Measurements from ENCODE around the gene AFF3. TPM values are rescaled to one million over a fixed set of nuclear protein-coding genes. Genes with fewer than 3 reads are reported as not detected.

The AFF3 gene
- total and polyA plus RNA-seq, 2 of the 13 experiments (the other 11 are each of a cell fraction or from before 2014, with no cell fraction given), result not detected

DNA sequence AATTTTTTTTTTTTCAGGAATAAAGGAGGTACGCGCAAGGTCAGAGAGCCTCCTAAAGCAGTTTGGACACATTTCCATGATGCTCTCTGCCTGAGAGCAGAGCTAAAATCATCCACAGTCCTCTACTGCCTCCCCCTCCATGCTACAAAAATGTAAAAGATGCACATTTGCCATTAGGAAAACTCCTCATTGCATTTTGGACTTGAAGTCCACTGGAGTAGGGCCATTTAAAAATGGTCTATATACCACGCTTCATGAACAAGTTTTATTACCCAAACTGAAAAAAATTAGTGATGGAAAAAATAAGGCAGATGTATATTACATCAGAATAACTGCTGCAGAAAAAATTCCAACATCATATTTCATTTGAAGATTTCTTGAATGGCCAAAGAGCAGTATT lies 256.0 kb downstream of the AFF3 start (continued):
- TF ChIP-seq, protein P1, sequence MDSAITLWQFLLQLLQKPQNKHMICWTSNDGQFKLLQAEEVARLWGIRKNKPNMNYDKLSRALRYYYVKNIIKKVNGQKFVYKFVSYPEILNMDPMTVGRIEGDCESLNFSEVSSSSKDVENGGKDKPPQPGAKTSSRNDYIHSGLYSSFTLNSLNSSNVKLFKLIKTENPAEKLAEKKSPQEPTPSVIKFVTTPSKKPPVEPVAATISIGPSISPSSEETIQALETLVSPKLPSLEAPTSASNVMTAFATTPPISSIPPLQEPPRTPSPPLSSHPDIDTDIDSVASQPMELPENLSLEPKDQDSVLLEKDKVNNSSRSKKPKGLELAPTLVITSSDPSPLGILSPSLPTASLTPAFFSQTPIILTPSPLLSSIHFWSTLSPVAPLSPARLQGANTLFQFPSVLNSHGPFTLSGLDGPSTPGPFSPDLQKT (CRISPR knock-in tag; IDR thresholded peaks at IDR 0.05; ENCODE audit: borderline replicate concordance), result no peak

DNA sequence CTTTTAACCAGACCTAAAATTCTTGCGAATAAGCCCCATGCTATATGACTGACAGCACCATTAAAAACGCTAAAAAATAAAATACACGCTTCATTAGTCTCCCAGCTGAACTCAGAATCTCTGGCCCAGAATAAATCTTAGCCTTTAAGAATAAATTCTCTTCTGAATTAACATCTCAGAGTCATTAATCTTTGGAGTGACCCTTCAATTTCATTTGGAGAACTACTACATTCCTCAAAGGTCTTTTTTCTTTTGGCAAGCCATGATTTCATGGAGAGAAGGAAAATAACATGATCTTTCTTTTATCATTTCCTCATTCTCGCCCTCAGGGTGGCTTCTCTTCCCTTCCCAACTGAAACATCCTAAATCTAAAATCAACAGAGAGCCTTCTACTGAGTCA lies 259.0 kb downstream of the AFF3 start:
- ChIA-PET POLR2A (no interaction called here), CTCF (ENCODE audit: low intra/inter-chr PET ratio, low total read pairs) (no interaction called here)
- WGBS (ENCODE audit: low lambda C conversion rate), result 14% methylated on average over 4 of the region's 4 CpGs
- no peak overlapping the region for H3K27ac ChIP-seq (ENCODE audit: extremely low read length, insufficient read depth, low read length)
- no peaks in the 10 kb centered on the region for H3K79me2 ChIP-seq (ENCODE audit: insufficient read depth, low read length)
- in situ Hi-C loops (cut with HindIII; ENCODE audit: extremely low pct_ligation_motif_present, low pct_unique_long_range_greater_than_20kb) (no loop called here), intact Hi-C loops (cut with micrococcal nuclease; ENCODE audit: unreplicated experiment) (no loop called here)
- no peak overlapping the region for H3K9ac ChIP-seq (ENCODE audit: insufficient read depth, low read depth, low read length)
- no peak overlapping the region for H2AFZ ChIP-seq (ENCODE audit: low read length)
- BruUV-seq (replicated peaks), result no TSS peak
- DNase-seq (ENCODE audit: low spot score) (no peak), FAIRE-seq (no peak), ATAC-seq (no peak)
- TF ChIP-seq TARDBP (CRISPR knock-in tag; IDR thresholded peaks at IDR 0.05), result no peak
- TF ChIP-seq EP300 (IDR thresholded peaks at IDR 0.05; ENCODE audit: low read depth in 2 of 2, low read length in 2 of 2), result no peak
- TF ChIP-seq EP300 (CRISPR knock-in tag; IDR thresholded peaks at IDR 0.05; ENCODE audit: borderline replicate concordance), result no peak
- TF ChIP-seq MXD4 (CRISPR knock-in tag; IDR thresholded peaks at IDR 0.05), result no peak
- no peak for TF ChIP-seq HNF4G (IDR thresholded peaks at IDR 0.05; ENCODE audit: borderline replicate concordance, low read depth, low read length)
- TF ChIP-seq HNF4G (CRISPR knock-in tag; IDR thresholded peaks at IDR 0.05; ENCODE audit: borderline replicate concordance, low read depth), result no peak
- H3K36me3 ChIP-seq (replicated peaks in 1 of 2; ENCODE audit: control insufficient read depth in 1 of 2, insufficient read depth in 2 of 2, low read length in 2 of 2), result no peaks in the 10 kb centered on the region
- no peaks in the 10 kb centered on the region for H3K9me3 ChIP-seq (ENCODE audit: low read length)
- no peak overlapping the region for H3K4me2 ChIP-seq (ENCODE audit: low read depth, low read length)
- no peaks in the 10 kb centered on the region for H4K20me1 ChIP-seq (ENCODE audit: insufficient read depth, low read length)
- H3K4me3 ChIP-seq (replicated peaks in 1 of 3; ENCODE audit: insufficient read depth in 1 of 3, low read depth in 2 of 3, low read length in 3 of 3), result no peak overlapping the region
- no peaks in the 10 kb centered on the region for H3K4me1 ChIP-seq (ENCODE audit: insufficient read depth, low read length)
- peaks cover 1 to 3% of the 10 kb centered on the region in 2 experiments; a peak in 1 of 5 replicates for H3K27me3 ChIP-seq (ENCODE audit: control insufficient read depth in 1 of 2, insufficient read depth in 2 of 2, low read length in 2 of 2)

All from HepG2 (cell line).